WTC11 (cell line): ENCODE results near the gene NKX2-4.

Experiments
- SP1 ChIP-seq: sonication (generic); formaldehyde crosslinking; conservative IDR thresholded peaks from 2 replicates; pipeline ENCODE4 v1.8.1; 2022; ENCODE audit warnings: missing genetic modification reagents
- ZNF396 ChIP-seq: fragments of 250-450 bp; sonication (Bioruptor Pico); IDR thresholded peaks from 2 replicates; pipeline ENCODE4 v1.8.0; 2021; ENCODE audit warnings: mild to moderate bottlenecking, moderate library complexity, borderline replicate concordance
- TF ChIP-seq, protein P1 (sequence below): fragments of 200-600 bp; IDR thresholded peaks from 2 replicates; pipeline ENCODE4 v1.8.0; 2022; ENCODE audit warnings: antibody characterized with exemption

DNA sequence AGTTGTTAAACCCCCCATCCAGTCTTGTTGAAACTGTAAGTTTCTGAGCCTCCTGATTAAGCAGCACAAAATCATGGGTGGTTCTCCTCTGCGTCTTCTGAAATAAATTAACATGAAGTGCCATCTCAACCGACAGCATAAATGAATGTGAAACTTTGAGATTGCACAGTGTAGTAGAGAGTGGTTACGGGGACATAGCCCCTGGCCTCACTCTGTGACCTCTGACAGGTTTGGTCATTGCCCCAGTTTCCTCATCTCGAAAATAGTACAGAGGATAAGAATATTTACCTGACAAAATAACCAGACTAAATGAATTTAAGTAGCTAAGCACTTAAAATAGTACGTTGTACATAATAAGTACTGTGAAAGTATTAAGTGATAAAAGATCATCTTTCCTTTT is 19.1 kb downstream of the NKX2-4 start:
- TF ChIP-seq, protein P1, sequence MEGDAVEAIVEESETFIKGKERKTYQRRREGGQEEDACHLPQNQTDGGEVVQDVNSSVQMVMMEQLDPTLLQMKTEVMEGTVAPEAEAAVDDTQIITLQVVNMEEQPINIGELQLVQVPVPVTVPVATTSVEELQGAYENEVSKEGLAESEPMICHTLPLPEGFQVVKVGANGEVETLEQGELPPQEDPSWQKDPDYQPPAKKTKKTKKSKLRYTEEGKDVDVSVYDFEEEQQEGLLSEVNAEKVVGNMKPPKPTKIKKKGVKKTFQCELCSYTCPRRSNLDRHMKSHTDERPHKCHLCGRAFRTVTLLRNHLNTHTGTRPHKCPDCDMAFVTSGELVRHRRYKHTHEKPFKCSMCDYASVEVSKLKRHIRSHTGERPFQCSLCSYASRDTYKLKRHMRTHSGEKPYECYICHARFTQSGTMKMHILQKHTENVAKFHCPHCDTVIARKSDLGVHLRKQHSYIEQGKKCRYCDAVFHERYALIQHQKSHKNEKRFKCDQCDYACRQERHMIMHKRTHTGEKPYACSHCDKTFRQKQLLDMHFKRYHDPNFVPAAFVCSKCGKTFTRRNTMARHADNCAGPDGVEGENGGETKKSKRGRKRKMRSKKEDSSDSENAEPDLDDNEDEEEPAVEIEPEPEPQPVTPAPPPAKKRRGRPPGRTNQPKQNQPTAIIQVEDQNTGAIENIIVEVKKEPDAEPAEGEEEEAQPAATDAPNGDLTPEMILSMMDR: no peak
- TF ChIP-seq SP1 (CRISPR knock-in tag) (no peak), ZNF396 (no peak)
